Right kidney (tissue), 1 donor: ENCODE data around the gene HELQ.
A peak's percentile ranks its signal among the peaks of the same experiment; 100 is the strongest.

Experiments
- DNase-seq: peaks from one replicate; pipeline ENCODE4 v3.0.0-alpha.2; 2016

HELQ gene

DNA sequence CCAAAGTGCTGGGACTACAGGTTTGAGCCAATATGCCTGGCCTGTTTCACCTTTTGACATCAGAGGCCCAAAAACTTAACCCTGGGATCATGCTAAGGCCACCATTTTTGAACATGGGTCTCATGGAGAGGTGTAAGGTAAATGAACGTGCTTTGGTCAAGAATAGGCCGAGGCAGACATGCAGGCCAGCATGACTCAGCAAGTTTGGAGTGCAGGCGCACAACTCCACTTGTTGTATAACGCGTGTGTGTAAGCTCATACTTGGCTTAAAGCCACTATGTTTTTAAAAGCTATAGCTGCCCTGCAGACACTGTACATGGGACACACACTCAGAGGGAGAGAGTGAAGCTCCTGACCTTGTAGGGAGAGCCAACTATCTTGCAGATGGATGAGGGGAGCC, 77.2 kb downstream of the HELQ start:
- no peak for DNase-seq

DNA sequence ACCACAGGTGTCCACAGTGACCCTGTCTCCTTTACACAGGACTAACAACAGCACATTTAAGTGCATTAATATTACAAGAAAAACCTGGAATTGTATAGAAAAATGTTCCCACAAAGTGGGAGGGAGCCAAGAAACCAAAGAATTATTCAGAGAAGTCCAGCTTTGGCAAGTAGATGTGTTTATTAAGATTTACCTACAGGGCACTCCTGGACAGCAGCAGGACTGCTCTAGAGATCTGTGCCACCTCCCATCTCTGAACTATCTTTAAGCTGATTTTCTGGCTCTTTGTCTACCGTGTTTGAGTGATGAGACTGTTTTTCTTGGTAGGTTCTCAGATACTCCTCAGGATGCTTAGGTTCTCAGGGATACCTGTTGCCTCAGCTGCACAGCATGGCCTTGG, 82.7 kb downstream of the HELQ start:
- no peak for DNase-seq

DNA sequence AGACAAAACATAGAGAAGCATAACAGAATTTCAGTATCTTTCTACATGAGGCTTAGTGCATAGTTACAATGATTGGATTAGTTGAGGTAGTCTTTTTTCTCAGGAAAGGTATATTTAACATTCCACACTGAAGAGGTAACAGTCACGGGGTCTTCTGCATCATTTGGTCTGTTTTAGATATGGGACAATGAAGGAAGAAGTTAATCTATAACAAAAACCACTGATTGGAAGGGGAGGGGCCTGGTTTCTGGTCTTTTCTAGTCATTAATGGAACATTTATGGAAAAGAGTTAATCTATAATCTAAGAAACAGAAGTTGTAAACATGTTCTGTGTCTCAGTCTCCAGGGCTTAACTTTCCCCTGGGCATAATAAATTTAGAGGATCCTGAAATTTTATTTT, 83.7 kb downstream of the HELQ start:
- DNase-seq: no peak

DNA sequence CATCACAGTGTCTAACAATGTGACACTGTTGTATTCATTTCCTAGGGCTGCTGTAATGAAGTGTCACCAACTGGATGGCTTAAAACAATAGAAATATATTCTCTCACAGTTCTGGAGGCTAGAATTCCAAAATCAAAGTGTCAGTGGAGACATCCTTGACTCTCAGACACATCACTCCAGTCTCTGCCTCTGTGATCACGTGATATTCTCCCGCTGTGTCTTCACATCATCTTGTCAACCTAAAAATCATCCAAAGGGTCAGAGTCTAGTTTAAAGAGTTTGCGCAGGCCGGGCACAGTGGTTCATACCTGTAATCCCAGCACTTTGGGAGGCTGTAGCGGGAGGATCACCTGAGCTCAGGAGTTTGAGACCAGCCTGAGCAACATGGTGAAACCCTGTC, 84.4 kb downstream of the HELQ start:
- no peak for DNase-seq

DNA sequence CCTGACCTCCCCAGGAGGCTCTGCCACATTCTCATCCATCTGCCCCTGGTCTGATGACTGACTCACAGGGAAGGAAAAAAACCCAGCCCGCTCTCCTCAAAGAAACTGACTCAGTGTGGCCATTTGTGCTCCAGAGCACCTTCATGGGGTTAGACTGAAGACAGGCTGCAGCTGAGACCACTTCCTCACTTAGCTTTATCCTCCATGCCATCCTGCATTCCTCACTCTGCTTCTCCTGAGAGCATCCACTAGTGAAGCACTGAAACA, 85.0 kb downstream of the HELQ start:
- DNase-seq: no peak

DNA sequence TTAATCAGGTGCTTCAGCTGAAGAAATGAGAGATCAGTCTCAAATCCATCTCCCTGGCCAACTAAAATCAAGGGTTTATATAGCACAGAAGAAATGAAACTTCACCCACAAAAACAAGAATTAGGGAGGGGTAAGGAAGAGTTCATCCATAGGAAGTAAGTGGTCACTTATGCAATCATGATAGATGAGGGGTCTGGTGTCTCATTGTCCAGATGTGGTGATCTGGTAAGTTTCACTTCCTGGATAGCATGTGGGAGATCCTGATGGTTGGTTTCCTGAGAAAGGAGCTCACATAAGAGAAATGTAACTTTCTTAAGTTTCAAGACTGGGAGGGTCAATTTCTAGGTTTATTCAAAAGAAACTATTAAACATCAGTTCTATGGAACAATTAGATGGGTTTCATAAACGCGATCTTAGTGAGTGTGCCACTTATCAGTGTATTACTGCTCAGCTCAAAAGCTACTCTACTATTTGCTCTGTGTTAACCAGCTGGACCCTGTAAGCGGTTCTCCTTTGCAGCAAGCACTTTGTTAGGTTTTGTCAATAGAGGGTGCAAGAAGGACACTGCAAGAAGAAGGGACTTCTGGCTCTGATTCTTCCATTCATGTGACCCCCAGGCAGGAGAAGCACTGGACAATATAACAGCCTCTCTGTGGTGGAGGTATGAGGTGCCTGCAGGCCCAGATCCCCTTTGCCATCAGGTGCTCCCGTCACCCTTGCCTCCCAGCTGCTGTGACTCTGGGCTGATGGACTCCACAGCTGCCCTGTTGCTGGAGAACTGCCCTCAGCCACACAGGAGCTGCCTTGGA, 85.6 kb downstream of the HELQ start:
- no peak for DNase-seq

DNA sequence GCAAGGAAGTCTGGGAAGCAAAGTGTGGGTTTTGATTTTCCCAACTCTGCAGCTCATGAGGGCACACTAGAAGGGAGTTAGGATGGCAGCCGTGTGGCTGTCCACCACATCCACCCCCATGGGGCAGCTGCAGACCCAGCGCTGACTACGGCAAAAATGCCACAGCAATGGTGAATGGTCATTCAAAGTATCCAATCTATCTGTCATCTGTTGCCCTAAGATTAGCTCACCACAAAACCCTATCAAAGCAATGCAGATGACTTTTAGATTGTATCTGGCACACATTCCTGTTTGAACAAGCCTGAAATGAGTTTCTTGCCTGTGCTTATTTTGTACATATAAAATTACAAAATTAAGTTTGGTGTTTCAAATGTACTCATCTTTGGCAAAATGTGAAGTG, 91.3 kb downstream of the HELQ start:
- no peak for DNase-seq

DNA sequence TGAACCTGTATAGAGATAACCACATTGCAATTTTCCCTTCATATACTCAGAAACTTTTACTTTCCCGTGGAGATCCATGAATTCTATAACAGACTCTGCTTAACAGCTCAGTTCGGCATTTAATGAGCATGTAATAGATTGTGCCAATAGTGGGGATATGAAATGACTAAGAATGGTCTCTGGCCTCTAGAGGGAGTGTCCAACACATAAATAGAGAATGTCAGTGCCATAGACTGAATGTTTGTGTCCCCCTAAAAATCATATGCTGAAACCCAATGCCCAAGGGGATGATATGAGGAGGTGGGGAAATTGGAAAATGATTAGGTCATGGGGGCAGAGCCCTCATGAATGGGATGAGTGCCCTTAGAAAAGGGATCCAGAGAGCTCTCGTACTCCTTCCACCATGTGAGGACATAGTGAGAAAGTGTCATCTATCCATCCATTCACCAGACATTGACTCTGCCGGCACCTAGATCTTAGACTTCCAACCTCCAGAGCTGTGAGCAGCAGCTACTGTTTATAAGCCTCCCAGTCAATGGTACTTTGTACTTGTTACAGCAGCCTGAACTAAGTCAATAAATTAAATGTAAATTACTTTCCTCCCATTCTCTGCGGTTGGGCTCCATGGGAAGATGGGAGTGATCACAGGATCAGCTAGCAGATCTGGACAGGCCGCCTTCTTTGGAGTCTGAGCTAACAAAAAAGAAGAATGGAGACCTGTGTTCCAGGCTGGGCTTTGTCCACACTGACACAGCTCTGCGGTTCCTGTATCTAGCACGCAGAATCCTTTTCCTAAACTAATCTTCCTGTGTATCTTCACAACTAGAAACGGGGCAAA, 92.9 kb downstream of the HELQ start:
- DNase-seq: peak; percentile 15

DNA sequence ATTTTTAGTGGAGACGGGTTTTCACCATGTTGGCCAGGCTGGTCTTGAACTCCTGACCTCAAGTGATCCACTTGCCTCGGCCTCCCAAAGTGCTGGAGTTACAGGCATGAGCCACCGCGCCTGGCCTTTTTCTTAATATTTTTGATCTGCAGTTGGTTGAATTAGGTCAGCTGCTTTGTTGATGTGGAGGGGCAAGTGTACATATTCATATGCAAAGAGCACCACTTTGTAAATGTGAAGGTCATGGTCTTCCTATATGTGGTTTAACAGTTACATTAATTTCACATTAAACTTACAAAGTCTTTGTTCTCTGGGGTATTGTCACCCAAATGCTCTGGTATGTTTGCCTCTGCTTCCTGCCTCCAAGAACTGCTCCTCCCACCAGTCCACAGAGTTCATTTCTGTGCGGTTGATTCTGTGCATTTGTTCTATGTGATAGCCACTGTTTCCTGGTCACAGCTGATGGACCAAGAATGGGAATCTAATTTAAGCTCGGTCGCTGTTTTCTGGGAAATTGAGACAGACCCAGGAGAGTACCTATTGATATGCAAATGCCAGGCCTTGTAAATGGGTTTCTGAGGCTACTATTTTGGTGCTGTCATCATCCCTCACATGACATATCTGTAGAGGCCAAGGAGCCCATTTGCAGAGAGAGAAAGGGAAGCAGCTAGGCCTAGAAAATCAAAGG, 94.1 kb downstream of the HELQ start:
- DNase-seq: no peak

DNA sequence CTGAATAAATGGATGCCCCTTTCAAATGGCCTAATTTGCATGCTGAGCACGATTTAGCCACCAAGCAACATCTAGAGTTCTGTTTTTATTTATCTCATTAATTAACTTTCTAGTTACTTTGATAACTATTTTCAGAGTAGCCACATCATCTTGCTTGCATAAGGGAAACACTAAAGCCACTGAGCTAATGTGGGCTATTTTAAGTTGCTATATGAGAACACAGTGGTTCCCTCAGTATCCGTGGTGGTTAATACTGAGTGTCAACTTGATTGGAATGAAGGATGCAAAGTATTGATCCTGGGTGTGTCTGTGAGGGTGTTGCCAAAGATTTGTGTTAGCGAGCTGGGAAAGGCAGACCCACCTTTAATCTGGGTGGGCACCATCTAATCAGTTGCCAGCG, 95.6 kb downstream of the HELQ start:
- no peak for DNase-seq

DNA sequence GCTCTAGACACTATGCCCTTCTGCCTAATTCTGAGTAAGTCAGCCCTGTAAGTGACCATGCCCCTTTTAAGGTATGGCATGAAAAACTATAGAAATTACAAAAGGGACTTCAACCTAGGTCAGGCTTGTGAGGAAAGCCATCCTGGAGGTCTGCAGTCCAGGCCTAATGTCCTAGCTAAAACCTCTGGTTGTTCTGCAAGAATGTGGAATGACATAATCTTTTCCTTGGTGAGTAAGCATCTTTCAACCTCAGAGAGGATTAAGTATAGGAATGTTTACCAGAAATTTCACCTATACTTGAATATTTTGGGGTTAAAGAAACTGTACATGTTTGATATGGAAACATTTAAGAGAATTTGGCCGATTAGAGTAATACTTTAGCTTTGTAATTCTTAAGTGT, 97.2 kb downstream of the HELQ start:
- no peak for DNase-seq
